ENCODE results near the gene SEM1.
"Not testable (repeated sequence)": the region's sequence is repeated elsewhere in the genome, so short reads cannot be mapped to it uniquely, and the experiment has no call there.

Gene SEM1

DNA sequence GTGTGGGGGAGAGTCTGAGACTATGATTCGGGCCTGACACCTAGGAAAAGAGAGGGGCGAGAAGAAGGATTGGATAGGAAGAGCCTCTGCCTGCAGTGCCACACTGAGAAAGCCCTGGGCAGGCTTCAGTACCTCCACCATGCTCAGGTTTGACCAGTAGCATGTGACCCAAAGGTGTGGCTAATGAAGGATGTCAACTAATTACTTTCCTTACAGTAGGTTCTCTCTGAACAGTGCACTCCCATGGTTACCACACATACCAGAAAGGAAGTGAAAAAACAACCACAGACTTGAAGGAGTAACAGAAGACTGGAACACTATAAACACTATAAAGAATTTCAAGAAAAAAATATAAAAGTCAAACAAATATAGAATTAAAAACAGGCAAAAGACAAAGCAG, 46.2 kb downstream of the SEM1 start:
- DNase-seq: no peak
- TF ChIP-seq GATA1 (IDR thresholded peaks at IDR 0.05; ENCODE audit: low read depth, low read length): no peak
- no peak for TF ChIP-seq POLR2A (IDR thresholded peaks at IDR 0.05; ENCODE audit: low read length)

DNA sequence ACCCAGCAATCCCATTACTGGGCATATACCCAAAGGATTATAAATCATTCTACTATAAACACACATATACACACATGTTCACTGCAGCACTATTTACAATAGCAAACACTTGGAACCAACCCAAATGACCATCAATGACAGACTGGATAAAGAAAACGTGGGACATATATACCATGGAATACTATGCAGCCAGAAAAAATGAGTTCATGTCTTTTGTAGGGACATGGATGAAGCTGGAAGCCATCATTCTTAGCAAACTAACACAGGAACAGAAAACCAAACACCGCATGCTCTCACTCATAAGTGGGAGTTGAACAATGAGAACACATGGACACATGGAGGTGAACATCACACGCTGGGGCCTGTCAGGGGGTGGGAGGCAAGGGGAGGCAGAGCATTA, 47.5 kb downstream of the SEM1 start:
- not testable (repeated sequence) for DNase-seq

- TF ChIP-seq GATA1 (IDR thresholded peaks at IDR 0.05; ENCODE audit: low read depth, low read length): no peak
- TF ChIP-seq POLR2A (IDR thresholded peaks at IDR 0.05; ENCODE audit: low read length): no peak
- no peak for DNase-seq
These were observed 51.6 kb downstream of the SEM1 start for GRCh38 chr7:96658022-96658412.

DNA sequence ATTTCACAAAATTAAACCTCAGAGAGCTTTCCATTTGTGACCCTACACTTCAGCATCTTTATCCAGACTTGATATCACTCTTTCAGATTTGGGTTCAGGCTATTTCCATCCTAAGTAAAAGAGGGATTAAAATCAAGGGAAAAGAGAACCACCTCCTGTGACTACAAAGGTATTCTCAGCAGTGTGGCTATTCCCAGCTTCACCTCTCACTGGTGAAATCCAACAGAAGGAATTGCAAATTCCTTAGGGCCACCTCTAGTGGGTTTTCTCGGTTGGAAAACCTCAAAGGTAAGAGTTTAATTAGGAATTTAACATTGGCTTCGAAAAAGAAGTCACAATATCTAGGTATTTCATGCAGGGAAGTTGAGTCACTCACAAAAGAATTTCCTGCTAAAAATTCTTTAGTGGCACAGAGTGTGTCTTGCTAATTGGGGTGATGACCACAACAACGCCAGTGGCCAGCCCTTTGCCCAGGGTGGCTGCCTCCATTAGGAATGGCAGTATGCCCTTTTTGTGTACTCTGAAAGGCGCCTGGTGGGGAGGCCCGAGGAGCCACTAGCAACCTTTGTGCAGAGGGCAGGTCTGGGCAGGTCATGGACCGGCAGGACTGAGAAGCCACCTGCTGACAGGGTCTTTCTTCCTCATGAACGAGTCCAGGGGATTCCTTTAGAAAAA, 52.2 kb downstream of the SEM1 start:
- TF ChIP-seq POLR2A (IDR thresholded peaks at IDR 0.05; ENCODE audit: low read length) (no peak), GATA1 (IDR thresholded peaks at IDR 0.05; ENCODE audit: low read depth, low read length) (no peak)

GRCh38 chr7:96655956-96656355, 53.7 kb downstream of the SEM1 start:
- TF ChIP-seq POLR2A (IDR thresholded peaks at IDR 0.05; ENCODE audit: low read length): no peak
- no peak for TF ChIP-seq GATA1 (IDR thresholded peaks at IDR 0.05; ENCODE audit: low read depth, low read length)
- no peak for DNase-seq

More for the DNA sequence above, 52.2 kb downstream of the SEM1 start:
- DNase-seq: no peak

DNA sequence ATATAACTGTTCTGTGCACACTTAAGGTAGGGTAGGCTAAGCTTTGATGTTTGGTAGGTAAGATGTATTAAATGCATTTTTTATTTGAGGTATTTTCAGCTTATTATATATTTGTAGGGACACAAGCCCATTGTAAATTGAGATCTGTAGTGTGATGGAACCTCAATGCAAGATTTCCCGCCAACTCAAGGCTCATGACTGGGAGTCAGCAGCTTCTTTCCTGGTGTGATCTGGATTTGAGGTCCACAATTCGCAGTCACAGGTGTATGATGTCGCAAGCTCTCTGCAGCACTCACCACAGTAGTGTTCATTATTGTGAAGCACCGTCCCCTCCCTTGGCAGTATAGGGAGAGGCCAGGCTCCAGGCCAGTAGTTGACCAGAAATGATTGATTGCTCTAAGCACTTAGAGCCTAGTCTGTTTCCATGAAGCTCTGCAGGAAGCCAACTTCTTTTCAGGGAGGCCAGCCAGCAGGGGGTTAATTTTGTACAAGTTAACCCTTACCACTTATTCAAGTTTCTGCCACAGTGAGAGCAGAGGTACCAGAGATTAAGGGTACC, 54.9 kb downstream of the SEM1 start:
- no peak for DNase-seq
- no peak for TF ChIP-seq GATA1 (IDR thresholded peaks at IDR 0.05; ENCODE audit: low read depth, low read length)
- TF ChIP-seq POLR2A (IDR thresholded peaks at IDR 0.05; ENCODE audit: low read length): no peak

DNA sequence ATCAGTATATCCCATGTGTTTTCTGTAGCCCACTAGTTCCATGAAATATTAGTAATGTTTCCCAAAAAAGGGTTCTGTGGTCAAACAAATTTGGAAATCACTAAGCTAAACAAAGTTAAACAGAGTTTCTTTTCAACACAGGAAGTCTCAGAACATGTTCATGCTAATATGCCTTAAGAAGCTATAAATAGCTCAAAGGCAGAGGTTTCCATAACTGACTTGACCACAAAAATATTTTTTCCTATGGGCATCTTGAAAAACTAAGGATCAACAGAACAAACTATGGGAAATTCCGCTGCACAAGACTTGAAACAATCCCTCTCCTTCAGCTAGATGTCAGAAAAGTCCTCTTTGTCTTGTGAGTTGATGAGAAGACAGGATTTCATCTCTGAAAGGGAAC, 59.7 kb downstream of the SEM1 start:
- DNase-seq: no peak
- TF ChIP-seq POLR2A (IDR thresholded peaks at IDR 0.05; ENCODE audit: low read length): no peak
- no peak for TF ChIP-seq GATA1 (IDR thresholded peaks at IDR 0.05; ENCODE audit: low read depth, low read length)

- TF ChIP-seq GATA1 (IDR thresholded peaks at IDR 0.05; ENCODE audit: low read depth, low read length) (no peak), POLR2A (IDR thresholded peaks at IDR 0.05; ENCODE audit: low read length) (no peak)
- no peak for DNase-seq
These were observed 60.9 kb downstream of the SEM1 start for GRCh38 chr7:96648784-96649183.

GRCh38 chr7:96647733-96648132, 61.9 kb downstream of the SEM1 start:
- no peak for TF ChIP-seq GATA1 (IDR thresholded peaks at IDR 0.05; ENCODE audit: low read depth, low read length)
- TF ChIP-seq POLR2A (IDR thresholded peaks at IDR 0.05; ENCODE audit: low read length): no peak

DNA sequence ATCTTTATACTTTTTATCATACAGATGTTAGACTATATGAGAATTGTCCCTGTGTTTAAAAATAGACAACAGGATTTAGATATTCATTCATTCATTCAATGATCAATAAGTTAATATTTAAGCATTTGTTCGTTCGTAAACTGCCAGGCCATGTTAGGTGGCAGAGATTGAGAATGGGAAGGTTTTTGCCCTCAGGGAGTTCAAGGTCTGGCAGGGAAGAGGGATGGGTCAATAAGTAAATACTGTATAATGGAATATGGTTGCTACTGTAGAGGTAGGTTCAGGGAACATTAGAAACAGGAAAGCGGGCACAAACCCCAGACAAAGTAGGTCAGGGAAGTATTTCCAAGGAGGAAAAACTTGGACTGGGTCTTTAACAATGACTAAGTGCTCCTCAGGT, 64.6 kb downstream of the SEM1 start:
- no peak for DNase-seq
- no peak for TF ChIP-seq POLR2A (IDR thresholded peaks at IDR 0.05; ENCODE audit: low read length)
- no peak for TF ChIP-seq GATA1 (IDR thresholded peaks at IDR 0.05; ENCODE audit: low read depth, low read length)

More at GRCh38 chr7:96647733-96648132, 61.9 kb downstream of the SEM1 start:
- DNase-seq: no peak

DNA sequence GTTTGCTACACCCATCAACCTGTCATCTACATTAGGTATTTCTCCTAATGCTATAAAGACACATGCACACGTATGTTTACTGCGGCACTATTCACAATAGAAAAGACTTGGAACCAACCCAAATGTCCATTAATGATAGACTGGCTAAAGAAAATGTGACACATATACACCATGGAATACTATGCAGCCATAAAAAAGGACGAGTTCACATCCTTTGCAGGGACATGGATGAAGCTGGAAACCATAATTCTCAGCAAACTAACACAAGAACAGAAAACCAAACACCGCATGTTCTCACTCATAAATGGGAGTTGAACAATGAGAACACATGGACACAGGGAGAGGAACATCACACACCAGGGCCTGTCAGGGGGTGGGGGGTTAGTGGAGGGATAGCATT, 66.2 kb downstream of the SEM1 start:
- not testable (repeated sequence) for DNase-seq

DNA sequence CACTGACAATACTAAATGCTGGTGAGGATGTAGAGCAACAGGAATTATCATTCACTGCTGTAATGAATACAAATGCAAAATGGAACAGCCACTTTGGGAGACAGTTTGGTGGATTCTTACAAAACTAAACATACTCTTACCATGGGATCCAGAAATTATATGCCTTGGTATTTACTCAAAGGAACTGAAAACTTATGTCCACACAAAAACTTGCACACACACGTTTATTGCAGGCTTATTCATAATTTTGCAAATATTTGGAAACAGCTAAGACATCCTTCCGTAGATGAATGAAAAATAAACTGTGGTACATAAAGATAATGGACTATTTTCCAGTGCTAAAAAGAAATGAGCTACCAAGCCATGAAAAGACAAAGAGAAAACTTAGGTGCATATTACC, 69.6 kb downstream of the SEM1 start:
- TF ChIP-seq GATA1 (IDR thresholded peaks at IDR 0.05; ENCODE audit: low read depth, low read length) (no peak), POLR2A (IDR thresholded peaks at IDR 0.05; ENCODE audit: low read length) (no peak)
- no peak for DNase-seq

All from erythroblast (primary cell).